CD4-positive, alpha-beta T cell treated with Interferon alpha-2 for 1 hour (primary cell): ENCODE data around the gene CGB1.

Source experiments
- DNase-seq, 2 donors: peaks; one replicate each; pipeline ENCODE4 v3.0.0-alpha.2; 2020 to 2022

The CGB1 gene

DNA sequence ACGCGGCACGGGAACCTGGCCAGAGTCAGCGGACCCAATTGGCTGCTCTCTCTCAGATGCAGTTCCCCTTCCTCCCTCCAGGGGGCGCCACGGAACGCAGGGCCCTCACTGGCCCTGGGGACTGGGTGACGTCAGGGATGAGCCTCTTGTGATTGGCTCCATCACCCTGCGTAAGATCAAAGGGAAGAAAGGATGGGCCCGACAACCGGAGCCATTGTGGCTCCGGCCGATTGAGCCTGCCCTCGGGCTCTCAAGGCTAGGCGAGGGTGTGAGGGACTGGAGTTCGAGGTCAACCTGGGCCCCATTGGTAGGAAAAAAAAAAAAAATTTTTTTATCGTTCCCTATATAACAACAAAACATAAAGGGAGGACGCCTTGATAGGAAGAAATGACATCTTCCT, at the start of gene CGB1:
Gene CGB1, minus strand, starts transcription at position 81 of the 400 bp plus-strand sequence. CDS start 184 bp downstream, outside the sequence.
- DNase-seq, result peak in 1 of 2 donors; percentile 40

DNA sequence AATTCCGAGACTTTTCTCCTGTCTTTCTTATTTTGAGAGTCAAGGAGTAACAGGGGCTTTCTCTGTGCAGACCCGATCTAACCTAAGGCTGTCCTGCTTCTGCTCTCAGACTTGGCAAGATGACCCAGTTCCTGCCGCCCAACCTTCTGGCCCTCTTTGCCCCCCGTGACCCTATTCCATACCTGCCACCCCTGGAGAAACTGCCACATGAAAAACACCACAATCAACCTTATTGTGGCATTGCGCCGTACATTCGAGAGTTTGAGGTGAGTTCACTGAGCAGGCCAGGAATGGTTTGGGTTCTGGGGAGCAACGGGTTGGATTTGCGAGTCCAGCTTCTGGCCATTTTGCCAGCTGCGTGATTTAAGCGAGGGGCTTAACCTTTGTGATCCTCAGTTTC, 49.6 kb upstream of the CGB1 start:
- DNase-seq, result no peak

- no peak for DNase-seq
Measured at GRCh38 chr19:49085868-49086232, 49.2 kb upstream of the CGB1 start.

DNA sequence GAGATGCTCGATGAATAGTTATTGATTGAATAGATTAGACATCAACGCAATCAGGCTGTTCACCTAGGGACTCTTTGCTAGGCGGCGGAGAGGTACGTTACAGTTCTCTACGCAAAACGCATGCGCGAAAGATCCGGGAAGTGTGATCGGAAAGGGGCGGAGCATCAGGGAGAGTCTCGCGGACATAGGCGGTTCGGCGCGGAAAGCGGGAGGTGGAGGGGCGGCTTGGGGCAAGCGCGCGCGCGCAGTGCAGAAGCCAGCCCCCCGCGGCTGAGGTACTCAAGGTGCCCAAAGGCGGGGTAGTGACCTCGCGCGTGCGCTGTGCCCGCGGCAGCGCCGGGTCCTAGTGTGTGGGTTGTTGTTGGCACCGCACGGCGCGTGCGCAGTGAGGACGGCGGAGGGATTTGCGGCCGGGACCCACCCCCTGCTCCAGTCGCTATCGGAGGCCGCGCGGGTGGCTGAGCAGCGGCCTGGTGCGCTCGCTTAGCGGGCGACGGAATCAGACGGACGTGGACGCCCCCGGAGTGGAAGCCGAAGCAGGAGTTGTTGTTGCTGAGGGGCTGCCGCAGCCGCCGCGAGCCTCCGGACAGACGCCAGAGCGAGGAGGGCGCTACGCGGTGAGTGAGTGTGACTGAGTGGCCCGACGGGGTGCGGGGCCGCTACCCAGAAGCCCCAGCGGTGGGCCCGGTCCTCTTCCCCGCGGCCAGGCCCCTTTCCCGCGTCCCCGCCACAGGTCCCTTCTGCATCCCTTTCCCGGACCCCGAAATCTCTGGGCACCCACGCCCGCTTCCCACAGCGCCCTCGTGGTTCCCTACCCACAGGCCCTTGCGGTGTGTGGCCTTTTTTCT, 48.5 kb upstream of the CGB1 start, which contains the start of gene SNRNP70:
Gene SNRNP70, plus strand, starts transcription at position 432 of the 848 bp plus-strand sequence. CDS start 964 bp downstream, outside the sequence.
- peak; percentile 100 for DNase-seq

GRCh38 chr19:49084206-49085019, 47.7 kb upstream of the CGB1 start:
- DNase-seq, result no peak

GRCh38 chr19:49081273-49081672, 44.6 kb upstream of the CGB1 start:
- no peak for DNase-seq

- DNase-seq, result no peak
Measured at GRCh38 chr19:49080392-49080791, 43.7 kb upstream of the CGB1 start.

DNA sequence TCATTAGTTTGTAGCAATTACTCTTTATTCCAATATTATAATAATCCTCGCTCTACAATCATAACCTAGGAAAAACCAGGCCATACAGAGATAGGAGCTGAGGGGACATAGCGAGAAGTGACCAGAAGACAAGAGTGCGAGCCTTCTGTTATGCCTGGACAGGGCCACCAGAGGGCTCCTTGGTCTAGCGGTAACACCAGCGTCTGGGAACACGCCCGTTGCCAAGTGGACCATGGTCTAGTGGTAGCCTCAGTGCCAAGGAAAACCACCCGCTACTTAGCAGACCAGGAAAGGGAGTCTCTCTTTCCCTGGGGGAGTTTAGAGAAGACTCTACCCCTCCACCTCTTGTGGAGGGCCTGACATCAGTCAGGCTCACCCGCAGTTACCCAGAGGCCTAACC, 38.2 kb upstream of the CGB1 start:
- DNase-seq, result peak; percentile 32 to 35

DNA sequence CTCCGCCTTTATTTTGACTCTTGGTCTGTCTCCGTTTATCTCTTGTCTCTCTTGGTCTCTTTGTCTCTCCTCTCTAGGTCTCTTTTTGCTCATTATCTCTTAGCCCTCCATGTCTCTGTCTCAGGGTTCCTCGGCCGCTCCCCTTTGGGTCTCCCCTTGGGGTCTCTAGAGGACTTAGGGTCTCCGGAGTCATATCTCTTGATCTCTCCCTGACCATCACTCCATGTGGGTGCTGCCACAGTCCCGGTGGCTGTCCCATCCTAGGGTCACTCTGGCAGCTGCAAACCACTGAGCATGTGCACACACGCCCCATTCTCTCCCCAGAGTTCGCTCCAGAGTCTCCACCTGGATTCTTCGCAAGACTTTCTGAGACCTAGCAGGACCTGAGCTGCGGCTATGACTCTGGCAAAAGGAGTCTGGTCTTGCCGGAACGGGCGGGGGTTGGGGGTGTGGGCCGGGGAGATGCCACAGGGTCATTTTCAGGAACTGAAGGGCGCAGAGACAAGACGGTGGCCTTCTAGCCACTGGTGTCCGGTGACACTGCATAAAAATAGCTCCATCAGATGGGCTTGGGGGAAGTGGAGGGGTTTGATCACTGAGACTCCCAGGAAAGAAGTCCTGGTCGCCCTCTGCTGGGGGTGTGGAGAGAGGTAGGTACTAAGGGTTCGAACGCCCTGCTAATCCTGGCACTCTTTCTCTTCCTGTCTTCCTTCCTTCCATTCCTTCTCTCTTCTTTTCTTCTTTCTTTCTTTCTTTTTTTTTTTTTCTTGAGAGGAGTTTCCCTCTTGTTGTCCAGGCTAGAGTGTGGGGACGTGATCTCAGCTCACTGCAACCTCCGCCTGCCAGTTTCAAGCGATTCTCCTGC, 37.1 kb upstream of the CGB1 start:
- DNase-seq, result no peak

DNA sequence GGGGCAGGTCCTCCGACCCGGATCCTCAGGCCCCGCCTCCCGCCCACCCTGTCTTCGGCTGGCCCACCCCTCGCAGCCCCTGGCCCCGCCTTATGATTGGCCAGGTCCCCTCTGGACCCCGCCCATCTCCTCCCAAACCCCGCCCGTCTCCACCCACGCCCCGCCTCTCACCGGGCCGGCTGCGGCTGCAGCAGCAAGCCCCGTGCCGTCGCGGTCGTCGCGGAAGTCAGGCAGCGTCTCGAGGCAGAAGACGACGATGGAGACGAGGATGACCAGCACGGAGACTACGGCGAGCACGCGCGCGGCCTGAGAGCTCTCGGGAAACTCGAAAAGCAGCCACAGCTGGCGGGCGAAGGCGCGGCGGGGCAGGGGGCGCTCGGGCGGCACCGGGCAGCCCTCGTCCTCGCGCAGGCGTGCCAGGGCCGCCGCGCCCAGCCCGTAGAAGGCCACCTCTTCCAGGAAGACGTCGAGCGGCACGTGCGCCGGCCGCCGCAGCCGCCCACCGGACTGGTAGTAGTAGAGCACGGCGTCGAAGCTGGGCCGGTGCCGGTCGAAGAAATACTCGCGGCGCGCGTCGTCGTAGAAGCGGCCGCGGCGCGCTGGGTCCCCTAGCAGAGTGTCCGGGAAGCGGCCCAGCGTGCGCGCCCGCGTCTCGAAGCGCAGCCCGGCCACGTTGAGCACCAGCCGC, 35.3 kb upstream of the CGB1 start:
- peak in 1 of 2 donors; percentile 24 for DNase-seq

DNA sequence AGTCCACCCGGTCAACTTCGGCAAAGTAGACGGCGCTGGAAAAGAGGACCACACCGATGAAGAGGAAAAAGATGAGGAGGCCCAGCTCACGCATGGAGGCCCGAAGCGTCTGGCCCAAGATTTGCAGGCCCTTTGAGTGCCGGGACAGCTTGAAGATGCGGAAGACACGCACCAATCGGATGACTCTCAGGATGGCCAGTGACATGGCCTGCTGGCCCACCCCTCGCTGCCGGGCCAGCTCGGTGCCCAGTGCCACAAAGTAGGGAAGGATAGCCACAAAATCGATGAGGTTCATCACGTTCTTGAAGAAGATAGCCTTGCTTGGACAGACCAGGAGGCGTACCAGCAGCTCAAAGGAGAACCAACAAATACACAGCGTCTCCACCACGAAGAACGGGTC, 33.7 kb upstream of the CGB1 start:
- no peak for DNase-seq

DNA sequence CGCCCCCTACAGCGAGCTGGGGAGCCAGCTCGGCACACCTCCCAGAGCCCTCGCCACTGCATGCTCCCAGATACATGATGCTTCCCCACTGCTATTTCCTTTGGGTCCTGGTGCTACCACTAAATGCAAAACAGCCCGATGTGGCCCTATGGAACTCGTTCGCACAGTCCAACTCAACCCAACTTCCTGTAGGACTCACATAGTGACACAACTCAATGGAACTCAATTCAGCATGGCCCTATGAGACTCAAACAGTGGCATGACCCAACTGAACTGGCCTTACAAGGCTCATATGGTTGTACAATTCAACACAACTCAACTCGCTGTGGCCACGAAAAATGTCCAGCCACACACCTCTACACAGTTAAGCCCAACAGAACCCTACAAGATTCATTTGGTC, 32.3 kb upstream of the CGB1 start:
- no peak for DNase-seq

- no peak for DNase-seq
Measured at GRCh38 chr19:49067554-49067953, 30.9 kb upstream of the CGB1 start.

- no peak for DNase-seq
Measured at GRCh38 chr19:49065905-49066512, 29.3 kb upstream of the CGB1 start.

- no peak for DNase-seq
Measured at GRCh38 chr19:49064768-49065611, 28.3 kb upstream of the CGB1 start, which contains the start of gene NTF4. Gene NTF4 (minus strand): TSS chr19:49064818. CDS start chr19:49061997, 2,821 bp downstream.

DNA sequence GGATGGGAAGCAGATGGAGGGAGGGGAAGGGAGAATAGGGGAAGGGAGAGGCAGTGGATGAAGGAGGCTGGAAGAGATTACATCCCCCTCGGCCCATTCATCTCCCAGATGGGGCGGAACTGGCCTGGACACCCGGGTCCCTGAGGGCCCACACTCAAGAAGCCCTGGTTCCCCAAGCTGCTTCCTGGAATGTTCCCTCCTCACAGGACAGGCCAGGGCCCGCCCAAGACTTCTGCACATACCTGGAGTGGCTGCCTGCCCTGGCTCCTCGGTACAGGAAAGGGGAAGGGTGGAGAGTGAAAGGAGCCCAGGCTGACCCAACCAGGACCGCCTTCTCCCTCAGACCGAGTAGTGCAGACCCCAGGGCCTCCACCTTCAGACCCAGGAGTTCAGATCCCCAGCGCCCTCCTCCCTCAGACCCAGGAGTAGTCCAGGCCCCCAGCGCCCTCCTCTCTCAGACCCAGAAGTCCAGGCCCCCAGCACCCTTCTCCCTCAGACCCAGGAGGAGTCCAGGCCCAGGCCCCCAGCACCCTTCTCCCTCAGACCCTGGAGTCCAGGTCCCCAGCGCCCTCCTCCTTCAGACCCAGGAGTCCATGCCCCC, 27.4 kb upstream of the CGB1 start:
- no peak for DNase-seq

DNA sequence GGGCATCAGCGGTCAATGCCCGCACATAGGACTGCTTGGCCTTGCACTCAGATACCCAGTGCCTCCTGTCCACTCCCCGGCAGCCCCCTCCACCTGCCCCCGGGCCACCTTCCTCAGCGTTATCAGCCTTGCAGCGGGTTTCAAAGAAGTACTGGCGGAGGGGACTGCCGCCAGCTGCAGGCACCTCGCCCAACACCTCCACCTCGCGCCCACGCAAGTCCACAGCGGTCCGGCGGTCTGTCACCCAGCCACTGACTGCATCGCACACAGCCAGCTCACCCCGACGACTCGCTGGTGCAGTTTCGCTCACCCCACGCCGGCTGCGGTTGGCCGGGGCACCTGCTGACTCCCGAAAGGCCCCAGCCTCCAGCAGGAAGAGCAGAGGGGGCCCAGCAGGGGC, 24.8 kb upstream of the CGB1 start:
- no peak for DNase-seq

GRCh38 chr19:49061000-49061399, 24.3 kb upstream of the CGB1 start:
- no peak for DNase-seq

GRCh38 chr19:49059053-49059452, 22.4 kb upstream of the CGB1 start:
- no peak for DNase-seq

- DNase-seq, result no peak
Measured at GRCh38 chr19:49058562-49058961, 21.9 kb upstream of the CGB1 start.
